OCI-LY3 (cell line): ENCODE measurements around the gene TERB2.
"Not testable (repeated sequence)": the region's sequence is repeated elsewhere in the genome, so short reads cannot be mapped to it uniquely, and the experiment has no call there.

Source experiments
- CTCF ChIP-seq: fragments of 200-600, 300-600 bp; sonication (generic); IDR thresholded peaks from 2 replicates; pipeline ENCODE4 v1.5.1; 2014; ENCODE audit warnings: antibody characterized with exemption, low read length, low read depth
- EZH2phosphoT487 ChIP-seq: fragments of 200-600 bp; shearing (Covaris generic); IDR thresholded peaks from 2 replicates; pipeline ENCODE4 v1.6.1; 2018; ENCODE audit warnings: antibody characterized with exemption, mixed run types, low read depth

GRCh38 chr15:45004590-45005175 is 48.2 kb downstream of the TERB2 start:
- not testable (repeated sequence) for TF ChIP-seq CTCF, EZH2phosphoT487
